ENCODE results near the gene RBM43. TPM values are rescaled to one million over a fixed set of nuclear protein-coding genes. Genes with fewer than 3 reads are reported as not detected.

RBM43 gene
- total RNA-seq, 4 donors from 2014 or later = 0.51 to 1.9 (median 0.92) TPM

- no peak for TF ChIP-seq CTCF (IDR thresholded peaks at IDR 0.05 in 4 of 5, conservative IDR thresholded peaks at IDR 0.05 in 1 of 5)
- TF ChIP-seq POLR2A (IDR thresholded peaks at IDR 0.05) = no peak
- H3K27ac ChIP-seq = no peak overlapping the region
- DNase-seq (no peak), ATAC-seq (no peak)
- peaks cover 0 to 3% of the 10 kb centered on the region in 2 donors for H3K36me3 ChIP-seq
- in situ Hi-C loops (cut with MboI; ENCODE audit: low sequenced_read_pairs in 4 of 4) (no loop called here), intact Hi-C loops (cut with DNase I; ENCODE audit: low total_unique reads) (no loop called here)
- H3K4me3 ChIP-seq = no peak overlapping the region
- H3K9me3 ChIP-seq = no peaks in the 10 kb centered on the region
- no peaks in the 10 kb centered on the region for H3K27me3 ChIP-seq
- peaks cover 0 to 10% of the 10 kb centered on the region in 2 donors for H3K4me1 ChIP-seq
These were observed 3.5 kb downstream of the RBM43 start for GRCh38 chr2:151258121-151258520.

GRCh38 chr2:151252646-151253045, 9.0 kb downstream of the RBM43 start:
- H3K36me3 ChIP-seq = peaks cover 3 to 27% of the 10 kb centered on the region in 2 donors

GRCh38 chr2:151251012-151251411, 10.7 kb downstream of the RBM43 start:
- no peaks in the 10 kb centered on the region for H3K27me3 ChIP-seq
- peaks cover 0 to 12% (median 0%) of the 10 kb centered on the region in 3 donors for H3K9me3 ChIP-seq
- no peak overlapping the region for H3K4me3 ChIP-seq
- intact Hi-C loops (cut with DNase I; ENCODE audit: low total_unique reads) (no loop called here), in situ Hi-C loops (cut with MboI; ENCODE audit: low sequenced_read_pairs in 4 of 4) (no loop called here)
- H3K27ac ChIP-seq = no peak overlapping the region
- no peaks in the 10 kb centered on the region for H3K4me1 ChIP-seq
- ATAC-seq (no peak), DNase-seq (no peak)
- peaks cover 3 to 27% of the 10 kb centered on the region in 2 donors for H3K36me3 ChIP-seq
- TF ChIP-seq CTCF (IDR thresholded peaks at IDR 0.05 in 4 of 5, conservative IDR thresholded peaks at IDR 0.05 in 1 of 5) (no peak), POLR2A (IDR thresholded peaks at IDR 0.05) (no peak)

More at GRCh38 chr2:151252646-151253045, 9.0 kb downstream of the RBM43 start:
- no peak overlapping the region for H3K27ac ChIP-seq
- TF ChIP-seq POLR2A (IDR thresholded peaks at IDR 0.05) (no peak), CTCF (IDR thresholded peaks at IDR 0.05 in 4 of 5, conservative IDR thresholded peaks at IDR 0.05 in 1 of 5) (no peak)
- in situ Hi-C loops (cut with MboI; ENCODE audit: low sequenced_read_pairs in 4 of 4) = no loop called here
- DNase-seq (no peak), ATAC-seq (no peak)
- H3K9me3 ChIP-seq = peaks cover 0 to 12% (median 0%) of the 10 kb centered on the region in 3 donors
- intact Hi-C loops (cut with DNase I; ENCODE audit: low total_unique reads) = no loop called here
- no peaks in the 10 kb centered on the region for H3K4me1 ChIP-seq
- H3K27me3 ChIP-seq = no peaks in the 10 kb centered on the region
- no peak overlapping the region for H3K4me3 ChIP-seq

- intact Hi-C loops (cut with DNase I; ENCODE audit: low total_unique reads) (no loop called here), in situ Hi-C loops (cut with MboI; ENCODE audit: low sequenced_read_pairs in 4 of 4) (loop anchor here in 1 of 4 donors (10.0 kb wide), 1 partner anchor 1643 kb away; no protein-coding TSS in a partner anchor)
- Histone ChIP-seq H3K4me1 (no peaks in the 10 kb centered on the region), H3K36me3 (peaks cover 0 to 27% of the 10 kb centered on the region in 2 donors), H3K27me3 (no peaks in the 10 kb centered on the region), H3K4me3 (no peak overlapping the region), H3K9me3 (peaks cover 0 to 12% (median 0%) of the 10 kb centered on the region in 3 donors), H3K27ac (no peak overlapping the region)
- TF ChIP-seq CTCF (IDR thresholded peaks at IDR 0.05 in 4 of 5, conservative IDR thresholded peaks at IDR 0.05 in 1 of 5) (no peak), POLR2A (IDR thresholded peaks at IDR 0.05) (no peak)
- ATAC-seq (no peak), DNase-seq (no peak)
These were observed 14.2 kb downstream of the RBM43 start for GRCh38 chr2:151247432-151247831.

- DNase-seq (no peak), ATAC-seq (no peak)
- no peak overlapping the region for H3K4me3 ChIP-seq
- H3K4me1 ChIP-seq = no peaks in the 10 kb centered on the region
- H3K27ac ChIP-seq = no peak overlapping the region
- no peaks in the 10 kb centered on the region for H3K27me3 ChIP-seq
- in situ Hi-C loops (cut with MboI; ENCODE audit: low sequenced_read_pairs in 4 of 4) (loop anchor here in 1 of 4 donors (10.0 kb wide), 1 partner anchor 1641 kb away; no protein-coding TSS in a partner anchor), intact Hi-C loops (cut with DNase I; ENCODE audit: low total_unique reads) (no loop called here)
- TF ChIP-seq POLR2A (IDR thresholded peaks at IDR 0.05) (no peak), CTCF (IDR thresholded peaks at IDR 0.05 in 4 of 5, conservative IDR thresholded peaks at IDR 0.05 in 1 of 5) (no peak)
- H3K9me3 ChIP-seq = peaks cover 0 to 12% (median 0%) of the 10 kb centered on the region in 3 donors
- H3K36me3 ChIP-seq = peaks cover 0 to 21% of the 10 kb centered on the region in 2 donors
These were observed 15.5 kb downstream of the RBM43 start for GRCh38 chr2:151246152-151246551.
